TTC549 (cell line): ENCODE results near the gene RNF186.
"Not testable (repeated sequence)": the region's sequence is repeated elsewhere in the genome, so short reads cannot be mapped to it uniquely, and the experiment has no call there.

Experiments
- FAIRE-seq: peaks from 2 replicates; lab custom pipeline; 2012; peaks lifted over from hg19 to GRCh38; lab: Jason Lieb, UNC

Gene RNF186, protein sequence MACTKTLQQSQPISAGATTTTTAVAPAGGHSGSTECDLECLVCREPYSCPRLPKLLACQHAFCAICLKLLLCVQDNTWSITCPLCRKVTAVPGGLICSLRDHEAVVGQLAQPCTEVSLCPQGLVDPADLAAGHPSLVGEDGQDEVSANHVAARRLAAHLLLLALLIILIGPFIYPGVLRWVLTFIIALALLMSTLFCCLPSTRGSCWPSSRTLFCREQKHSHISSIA

DNA sequence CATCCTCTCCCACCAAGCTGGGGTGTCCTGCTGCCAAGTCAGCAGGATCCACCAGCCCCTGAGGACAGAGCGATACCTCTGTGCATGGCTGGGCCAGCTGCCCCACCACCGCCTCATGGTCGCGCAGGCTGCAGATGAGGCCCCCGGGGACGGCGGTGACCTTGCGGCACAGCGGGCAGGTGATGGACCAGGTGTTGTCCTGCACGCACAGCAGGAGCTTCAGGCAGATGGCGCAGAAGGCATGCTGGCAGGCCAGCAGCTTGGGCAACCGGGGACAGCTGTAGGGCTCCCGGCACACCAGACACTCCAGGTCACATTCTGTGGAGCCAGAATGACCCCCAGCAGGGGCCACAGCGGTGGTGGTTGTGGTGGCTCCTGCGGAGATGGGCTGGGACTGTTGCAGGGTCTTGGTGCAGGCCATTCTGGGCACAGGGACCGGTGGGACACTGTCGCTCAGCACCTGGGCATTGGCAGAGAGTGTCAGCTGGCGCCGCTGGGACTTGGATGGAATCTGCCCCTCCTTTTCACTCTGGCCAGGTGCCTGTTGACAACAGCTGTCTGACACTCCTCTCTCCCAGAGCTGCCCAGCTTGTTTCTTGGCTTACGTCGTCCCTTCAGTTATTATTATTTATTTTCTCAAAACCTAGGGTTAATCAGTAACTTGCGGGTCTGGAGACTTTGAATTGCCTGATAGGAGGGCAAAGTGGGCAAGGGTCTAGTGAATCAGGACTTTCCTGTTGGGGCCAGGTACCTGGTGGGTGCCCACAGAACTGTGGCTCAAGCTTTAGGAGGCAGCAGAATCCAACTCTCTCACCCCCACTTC is at the start of gene RNF186:
Gene RNF186 (minus strand): TSS at position 603 of the 823 bp plus-strand sequence. CDS start 182 bp downstream, at position 421.
- no peak for FAIRE-seq

DNA sequence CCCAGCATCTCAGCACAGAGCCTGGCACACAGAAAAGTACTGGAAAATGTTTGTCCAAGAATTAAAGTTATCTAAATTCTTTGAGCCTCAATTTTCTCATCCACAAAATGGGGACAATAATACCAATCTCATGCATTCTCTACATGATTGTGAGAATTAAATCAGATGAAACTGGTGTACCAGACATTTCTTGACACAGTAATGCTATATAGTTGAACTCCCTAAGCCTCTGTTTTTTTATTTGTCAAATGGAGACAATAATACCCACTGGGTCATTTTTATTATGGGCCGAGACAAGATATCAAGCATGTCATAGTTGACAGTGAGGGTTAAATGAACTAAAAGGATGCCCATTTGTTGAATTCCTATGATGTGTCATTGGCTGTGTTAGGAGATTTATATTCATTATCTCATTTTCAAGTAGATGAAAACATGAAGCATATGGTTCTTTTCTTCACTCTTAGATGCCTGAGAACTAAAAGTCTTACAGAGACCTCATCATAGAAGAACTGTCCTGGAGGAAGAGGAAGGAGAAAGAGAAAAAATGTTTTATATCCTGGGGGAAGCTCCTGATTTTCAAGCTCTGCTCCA is 49.6 kb upstream of the RNF186 start:
- no peak for FAIRE-seq

DNA sequence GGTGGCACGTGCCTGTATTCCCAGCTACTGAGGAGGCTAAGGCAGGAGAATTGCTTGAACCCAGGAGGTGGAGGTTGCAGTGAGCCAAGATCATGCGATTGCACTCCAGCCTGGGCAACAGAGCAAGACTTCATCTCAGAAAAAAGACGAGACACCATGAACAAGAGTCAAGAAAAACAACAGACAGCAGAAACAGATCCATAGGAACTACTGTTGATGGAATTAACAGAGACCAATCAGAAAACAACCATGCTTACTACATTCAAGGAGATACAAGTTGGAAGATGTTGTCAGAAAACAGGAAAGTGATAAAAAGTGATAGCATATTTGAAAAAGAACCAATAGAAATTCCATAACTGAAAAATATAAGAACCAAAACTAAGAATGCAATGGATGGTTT is 47.9 kb upstream of the RNF186 start:
- FAIRE-seq = no peak

DNA sequence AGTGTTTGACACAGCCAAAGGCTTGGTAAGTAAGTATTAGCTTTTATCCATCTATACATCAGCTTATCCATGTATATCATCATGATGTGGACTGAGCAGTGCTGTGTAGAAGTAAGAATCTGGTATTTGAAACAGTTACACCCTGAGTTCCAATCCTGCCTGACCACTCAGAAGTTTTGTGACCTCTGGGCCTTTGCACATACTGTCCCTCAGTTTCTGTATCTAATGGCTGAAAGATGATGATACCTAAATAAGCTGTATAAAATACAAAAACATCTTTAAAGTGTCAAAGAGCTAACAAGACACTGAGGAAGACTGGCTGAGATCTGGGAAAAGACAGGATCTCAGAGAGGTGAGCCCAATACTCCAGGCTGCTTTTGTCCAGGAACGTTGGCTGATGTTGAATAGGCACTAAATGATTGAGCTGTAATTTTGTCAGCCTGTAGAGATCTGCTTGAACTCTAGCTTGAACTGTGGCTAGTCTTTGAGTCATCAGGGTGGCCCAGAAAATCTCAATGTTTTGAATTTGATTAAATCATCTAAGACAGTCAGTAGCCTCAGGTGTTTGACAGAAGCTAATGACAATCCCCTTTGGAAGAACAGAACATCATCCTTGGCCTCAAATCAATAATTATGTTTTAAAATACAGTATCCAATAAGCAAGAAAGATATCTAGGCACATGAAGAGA is 46.9 kb upstream of the RNF186 start:
- no peak for FAIRE-seq

DNA sequence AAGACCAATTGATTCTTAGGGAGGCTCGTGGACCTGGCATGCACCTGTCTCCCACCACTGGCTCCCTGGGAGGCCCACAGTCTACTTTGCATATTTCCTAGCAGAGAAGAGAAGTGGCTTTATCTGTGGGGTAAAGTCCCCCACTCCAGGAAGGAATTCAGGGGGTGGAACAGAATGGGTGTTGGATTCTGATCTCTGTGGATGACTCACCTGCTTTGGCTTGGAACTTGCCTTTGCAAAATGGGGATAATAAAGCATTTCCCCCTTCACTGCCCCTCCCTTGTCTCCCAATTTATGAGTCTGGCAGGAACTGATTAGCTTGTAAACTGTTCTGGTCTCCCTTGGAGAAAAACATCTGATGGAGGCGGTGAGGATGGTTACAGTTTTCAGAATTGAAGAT is 46.0 kb upstream of the RNF186 start:
- no peak for FAIRE-seq

DNA sequence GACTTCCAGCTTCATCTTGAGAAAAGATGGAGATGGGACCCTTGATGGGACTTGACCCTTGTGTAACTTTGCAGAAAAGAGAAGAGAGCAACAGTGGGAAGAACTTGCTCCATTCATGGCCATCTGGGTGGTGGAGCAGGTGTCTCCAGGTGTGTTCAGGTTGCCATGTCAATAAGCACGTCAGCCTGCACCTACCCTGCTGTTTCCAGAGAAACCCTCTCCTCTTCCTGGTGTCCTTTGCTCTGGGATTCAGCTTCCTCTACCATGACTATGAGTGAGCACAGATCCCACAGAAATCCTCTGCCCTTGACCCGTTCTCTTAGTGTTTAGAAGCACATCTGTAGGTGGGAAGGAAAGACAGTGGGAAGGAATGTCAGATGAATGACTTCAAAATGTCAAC is 45.3 kb upstream of the RNF186 start:
- no peak for FAIRE-seq

DNA sequence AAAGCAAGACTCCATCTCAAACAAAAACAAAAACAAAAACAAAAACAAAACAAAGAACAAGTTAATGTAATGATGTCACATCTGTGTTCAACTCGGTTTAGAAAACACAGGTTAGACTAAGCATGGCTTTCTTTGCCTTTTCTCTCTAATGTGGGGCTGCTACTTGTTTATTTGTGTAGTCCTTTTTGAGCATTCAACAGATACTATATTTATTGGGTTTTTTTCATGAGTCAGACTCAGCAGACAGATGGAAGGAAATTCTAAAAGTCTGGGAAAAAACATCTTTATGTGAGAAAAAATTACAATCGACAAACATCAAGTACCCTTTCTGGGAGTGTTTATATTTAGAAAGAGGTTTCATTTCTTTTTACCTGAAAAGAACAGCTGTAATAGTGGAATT is 44.8 kb upstream of the RNF186 start:
- no peak for FAIRE-seq

DNA sequence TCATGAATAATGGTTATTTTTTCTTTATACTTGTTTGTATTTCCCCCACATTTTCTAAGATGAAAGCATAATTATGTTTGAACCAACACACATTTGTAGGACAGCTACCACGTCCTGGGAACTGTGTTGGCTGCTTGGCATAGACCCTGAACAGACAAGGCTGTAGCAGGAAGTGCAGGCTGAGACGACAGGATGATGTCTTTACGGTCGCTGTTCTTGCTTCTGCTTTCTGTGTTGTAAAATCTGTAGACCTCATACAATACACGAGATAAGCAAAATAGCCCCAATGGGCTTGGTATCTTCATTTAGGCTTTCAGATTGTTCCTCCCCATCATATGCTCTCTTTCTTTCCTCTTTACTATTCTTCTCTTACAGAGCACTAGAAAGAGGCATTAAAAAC is 43.8 kb upstream of the RNF186 start:
- FAIRE-seq = no peak

DNA sequence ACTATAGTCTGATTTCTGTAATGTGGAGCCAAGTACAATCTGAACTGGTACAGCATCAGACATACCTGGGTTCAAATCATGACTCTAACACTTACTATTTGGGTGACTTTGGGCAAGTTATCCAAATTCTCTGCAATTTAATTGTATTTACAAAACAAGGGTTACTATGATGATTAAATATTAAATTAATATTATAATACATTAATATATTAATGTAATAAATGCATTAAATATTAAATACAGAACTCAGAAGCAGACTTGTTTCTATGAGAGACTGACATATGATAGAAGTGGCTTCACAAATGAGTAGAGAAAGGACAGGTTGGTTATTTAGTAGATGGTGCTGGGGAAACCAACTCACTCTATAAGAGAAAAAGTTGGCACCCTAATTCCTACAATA is 39.8 kb upstream of the RNF186 start:
- no peak for FAIRE-seq

DNA sequence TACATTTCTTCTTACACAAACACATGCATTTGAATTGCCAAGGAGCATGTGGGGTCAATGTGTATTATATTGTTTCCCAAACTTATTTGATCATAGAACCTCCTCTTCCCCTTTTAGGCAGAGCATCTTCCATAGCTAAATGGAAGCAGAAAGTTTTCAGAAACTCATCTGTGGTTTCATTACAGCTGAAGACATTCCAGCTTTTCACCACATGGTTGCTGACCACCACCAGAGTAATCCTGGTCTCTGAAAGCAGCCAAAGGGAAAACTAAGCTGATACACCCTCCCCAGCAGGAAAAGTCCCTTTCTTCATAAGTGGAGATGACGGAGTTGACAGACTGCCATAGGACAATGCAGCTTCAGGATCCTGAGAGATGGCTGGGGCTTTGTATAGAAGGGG is 37.0 kb upstream of the RNF186 start:
- no peak for FAIRE-seq

DNA sequence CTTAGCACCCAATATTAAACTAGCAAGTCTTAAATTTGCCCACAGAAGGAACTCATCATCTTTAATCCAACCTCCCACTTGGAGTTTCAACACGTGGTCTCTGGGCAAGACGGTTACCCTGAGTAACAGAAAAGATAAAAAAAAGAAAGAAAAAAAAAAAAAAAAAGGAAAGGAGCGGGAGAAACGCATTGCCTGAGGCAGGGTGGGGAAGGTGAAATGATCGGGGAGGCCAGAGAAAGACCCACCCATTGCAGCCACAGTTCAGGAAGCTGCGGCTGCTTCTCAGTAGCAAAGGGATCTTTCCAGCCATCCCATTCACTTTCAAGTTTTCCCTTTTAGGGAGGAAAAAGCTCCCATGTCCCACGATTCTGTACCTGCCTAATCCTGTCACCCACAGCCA is 35.1 kb upstream of the RNF186 start:
- FAIRE-seq = no peak

DNA sequence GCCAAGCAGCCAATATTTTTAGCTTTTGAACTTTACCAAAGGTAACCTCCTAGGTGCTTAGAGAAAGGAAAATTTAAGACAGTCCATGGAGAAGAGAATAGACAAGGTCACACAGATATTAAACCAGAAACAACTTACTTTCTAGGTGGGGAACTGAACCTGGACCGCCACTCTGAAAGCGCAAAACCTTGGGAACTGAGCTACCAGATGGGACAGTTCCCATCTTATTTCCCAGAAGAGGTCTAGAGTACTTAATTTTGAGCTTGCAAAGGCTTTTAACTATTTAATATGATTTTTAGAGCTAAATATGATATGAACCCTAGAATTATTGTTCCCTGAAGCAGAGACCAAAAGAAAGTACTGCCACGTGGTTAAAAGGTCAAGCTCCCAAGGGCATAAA is 34.2 kb upstream of the RNF186 start:
- not testable (repeated sequence) for FAIRE-seq

DNA sequence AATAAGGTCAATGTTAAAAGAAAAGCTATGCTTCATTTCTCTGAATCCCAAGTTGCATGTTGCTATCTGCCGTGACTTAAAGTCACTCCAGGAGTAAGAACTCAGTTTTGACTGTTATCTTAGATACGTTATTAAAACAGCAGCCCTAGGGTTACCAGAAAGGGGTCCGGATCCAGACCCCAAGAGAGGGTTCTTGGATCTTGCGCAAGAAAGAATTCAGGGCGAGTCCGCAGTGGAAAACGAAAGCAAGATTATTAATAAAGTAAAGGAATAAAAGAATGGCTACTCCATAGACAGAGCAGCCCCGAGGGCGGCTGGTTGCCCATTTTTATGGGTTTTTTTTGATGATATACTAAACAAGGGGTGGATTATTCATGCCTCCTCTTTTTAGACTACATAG is 32.3 kb upstream of the RNF186 start:
- not testable (repeated sequence) for FAIRE-seq

DNA sequence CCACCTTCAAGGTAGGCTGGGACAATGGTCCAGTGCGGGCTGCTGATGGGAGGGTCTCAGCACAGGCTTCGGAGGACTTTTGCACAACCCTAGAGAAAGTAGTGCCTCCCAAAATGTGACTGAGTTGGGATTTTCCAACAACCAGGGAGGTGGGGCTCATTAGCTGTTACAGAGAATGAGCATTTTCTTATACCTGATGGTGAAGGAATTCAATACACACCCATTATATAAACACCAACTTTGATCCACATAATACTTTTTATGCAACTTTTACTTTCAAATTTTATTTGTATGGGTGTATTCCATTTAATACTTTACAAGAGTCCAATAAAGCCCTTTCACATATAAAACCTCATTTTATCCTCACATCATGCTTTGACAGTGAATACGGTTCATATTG is 31.3 kb upstream of the RNF186 start:
- no peak for FAIRE-seq

DNA sequence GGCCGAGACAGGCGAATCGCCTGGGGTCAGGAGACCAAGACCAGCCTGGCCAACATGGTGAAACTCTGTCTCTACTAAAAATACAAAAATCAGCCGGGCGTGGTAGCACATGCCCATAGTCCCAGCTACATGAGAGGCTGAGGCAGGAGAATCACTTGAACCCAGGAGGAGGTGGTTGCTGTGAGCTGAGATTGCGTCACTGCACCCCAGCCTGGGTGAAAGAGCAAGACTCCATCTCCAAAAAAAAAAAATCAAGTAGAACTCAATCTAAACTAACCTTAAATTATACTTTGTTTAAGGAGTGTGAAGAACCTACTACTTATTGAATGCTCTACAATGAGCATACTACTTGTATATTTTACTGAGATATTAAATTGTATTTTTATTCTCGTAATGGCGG is 30.5 kb upstream of the RNF186 start:
- FAIRE-seq = no peak

DNA sequence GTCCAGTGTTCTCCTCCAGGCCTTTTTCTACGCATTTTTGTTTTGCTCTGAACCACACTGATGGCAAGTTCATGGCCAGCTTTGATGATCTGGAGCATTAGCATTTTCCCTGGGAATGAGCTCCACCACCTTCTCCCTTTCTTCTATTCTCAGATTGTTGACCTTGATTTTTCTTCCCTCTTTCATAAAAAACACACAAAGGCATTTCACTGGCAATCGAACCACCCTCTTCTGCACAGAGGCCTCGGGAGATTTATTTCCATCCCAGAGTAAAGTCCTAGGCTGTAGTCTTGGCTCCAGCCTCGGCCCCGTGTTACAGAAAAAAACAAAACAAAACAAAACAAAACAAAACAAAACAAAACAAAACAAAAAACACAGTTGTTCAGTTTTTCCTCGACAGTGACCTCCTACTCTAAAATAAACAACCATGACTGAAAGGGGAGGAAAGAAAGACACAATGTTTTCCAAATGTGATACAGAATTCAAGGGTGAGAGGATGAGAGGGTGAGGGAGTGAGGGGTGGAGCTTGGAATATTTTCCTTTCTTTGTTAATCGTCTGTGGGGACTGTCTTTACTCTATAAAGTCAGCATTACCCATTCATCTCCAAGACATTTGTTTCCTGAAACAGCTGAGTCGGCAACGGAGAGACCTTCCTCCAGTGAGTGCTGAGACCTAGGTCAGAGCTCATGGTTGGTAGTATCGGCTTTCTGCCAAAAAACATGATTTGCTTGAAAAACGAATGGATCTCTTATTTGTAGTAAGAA is 29.8 kb upstream of the RNF186 start:
- FAIRE-seq = no peak

DNA sequence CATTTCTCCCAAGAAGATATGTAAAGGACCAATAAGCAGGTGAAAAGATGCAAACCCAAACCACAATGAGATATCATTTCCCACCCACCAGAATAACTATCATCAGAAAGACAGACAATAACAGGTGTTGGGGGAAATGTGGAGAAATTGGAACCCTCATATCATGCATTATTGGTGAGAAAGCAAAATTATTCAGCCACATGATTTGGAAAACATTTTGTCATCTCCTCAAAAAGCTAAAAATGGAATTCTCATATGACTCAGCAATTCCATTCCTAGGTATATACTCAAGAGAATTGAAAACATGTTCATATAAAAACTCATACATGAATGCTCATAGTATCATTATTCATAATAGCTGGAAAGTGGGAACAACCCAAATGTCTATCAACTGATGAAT is 25.1 kb upstream of the RNF186 start:
- FAIRE-seq = no peak

DNA sequence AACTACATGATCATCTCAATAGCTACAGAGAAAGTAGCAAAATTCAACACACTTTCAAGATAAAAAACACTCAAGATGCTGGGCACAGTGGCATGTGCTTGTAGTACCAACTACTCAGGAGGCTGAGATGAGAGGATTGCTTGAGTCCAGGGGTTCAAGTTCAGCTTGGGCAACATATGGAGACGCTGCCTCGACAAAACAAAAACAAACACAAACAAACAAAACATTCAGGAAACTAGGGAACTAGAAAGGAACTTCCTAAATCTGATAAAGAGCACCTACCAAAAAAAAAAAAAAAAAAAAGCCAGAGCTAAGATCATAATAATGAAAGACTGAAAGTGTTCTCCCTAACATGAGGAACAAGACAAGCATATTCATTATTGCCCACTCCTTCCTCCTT is 22.8 kb upstream of the RNF186 start:
- no peak for FAIRE-seq

DNA sequence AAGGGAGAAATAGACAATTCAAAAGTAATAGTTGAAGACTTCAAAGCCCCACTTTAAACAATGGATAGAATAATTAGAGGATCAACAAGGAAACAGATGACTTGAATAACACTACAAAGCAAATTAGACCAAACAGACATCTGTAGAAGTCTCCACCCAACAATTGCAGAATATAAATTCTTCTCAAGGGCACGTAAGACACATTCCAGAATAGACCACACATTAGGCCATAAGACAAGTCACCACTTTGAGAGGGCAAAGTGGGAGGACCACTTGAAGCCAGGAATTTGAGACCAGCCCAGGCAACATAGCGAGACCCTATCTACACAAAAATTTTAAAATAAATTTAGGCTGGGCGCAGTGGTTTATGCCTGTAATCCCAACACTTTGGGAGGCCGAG is 20.5 kb upstream of the RNF186 start:
- FAIRE-seq = no peak

DNA sequence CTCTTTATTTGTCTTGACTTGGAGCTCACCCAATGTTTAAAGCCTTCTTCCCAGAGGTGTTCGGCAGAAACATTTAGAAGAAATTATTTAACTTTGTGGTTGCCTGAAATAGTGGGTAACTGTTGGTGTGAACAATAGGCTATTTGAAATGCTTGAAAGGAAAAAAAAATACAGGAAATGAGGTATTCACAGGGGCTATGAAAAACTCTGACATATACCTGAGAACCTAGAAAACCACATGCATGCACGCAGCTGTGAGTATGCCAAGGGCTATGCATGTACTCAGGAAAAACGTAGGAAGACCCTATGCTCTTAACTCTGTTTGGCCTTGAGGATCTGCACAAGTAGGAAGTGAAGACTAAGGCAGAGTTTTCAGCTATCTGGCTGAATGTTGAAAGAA is 16.4 kb upstream of the RNF186 start:
- FAIRE-seq = no peak

DNA sequence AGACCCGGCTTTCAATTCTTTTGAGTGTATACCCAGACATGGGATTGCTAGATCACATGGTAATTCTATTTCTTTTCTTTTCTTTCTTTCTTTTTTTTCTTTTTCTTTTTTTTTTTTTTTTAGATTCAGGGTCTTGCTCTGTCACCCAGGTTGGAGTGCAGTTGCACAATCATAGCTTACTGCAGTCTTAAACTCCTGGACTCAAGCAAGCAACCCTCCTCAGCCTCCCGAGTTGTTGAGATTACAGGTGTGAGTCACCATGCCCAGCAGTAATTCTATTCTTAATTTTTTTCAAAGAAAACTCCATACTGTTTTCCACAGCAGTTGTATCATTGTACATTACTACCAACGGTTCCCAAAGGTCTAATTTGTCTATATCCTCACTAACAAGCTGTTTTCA is 13.5 kb upstream of the RNF186 start:
- FAIRE-seq = no peak

DNA sequence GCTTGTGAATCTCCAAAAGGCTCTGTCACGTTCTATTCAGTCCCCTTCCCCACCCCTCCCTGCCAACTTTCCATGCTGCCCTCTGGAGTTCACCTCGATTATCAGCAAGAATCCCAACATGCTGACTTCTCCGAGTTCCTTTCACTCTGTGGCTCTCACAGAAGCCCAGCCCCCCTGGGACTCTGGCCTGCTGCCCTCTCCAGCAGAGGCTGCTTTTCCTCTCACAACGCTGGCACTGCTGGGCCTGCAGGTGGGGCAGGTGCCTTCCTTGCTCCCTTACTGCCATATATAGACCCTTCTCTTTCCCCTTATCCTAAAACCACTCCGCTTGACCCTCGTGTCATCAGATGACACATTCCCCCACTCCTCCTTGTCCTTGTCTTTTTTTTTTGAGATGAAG is 10.2 kb upstream of the RNF186 start:
- no peak for FAIRE-seq
